ENCODE results near the gene TRABD2A.

The TRABD2A gene

GRCh38 chr2:84807063-84807485 lies 73.8 kb downstream of the TRABD2A start:
- TF ChIP-seq POLR2A (IDR thresholded peaks at IDR 0.05; ENCODE audit: low read depth, low read length) = no peak
- TF ChIP-seq POLR2AphosphoS5 (IDR thresholded peaks at IDR 0.05; ENCODE audit: low read depth, low read length) = no peak
- no peak for TF ChIP-seq TAF1 (IDR thresholded peaks at IDR 0.05; ENCODE audit: low read depth, low read length)
- TF ChIP-seq POU2F2 (IDR thresholded peaks at IDR 0.05; ENCODE audit: low read depth, low read length) = no peak
- no peak for TF ChIP-seq PAX5 (IDR thresholded peaks at IDR 0.05; ENCODE audit: insufficient read depth, low read length, severe bottlenecking)
- TF ChIP-seq SPI1 (IDR thresholded peaks at IDR 0.05; ENCODE audit: low read depth, low read length) = no peak

DNA sequence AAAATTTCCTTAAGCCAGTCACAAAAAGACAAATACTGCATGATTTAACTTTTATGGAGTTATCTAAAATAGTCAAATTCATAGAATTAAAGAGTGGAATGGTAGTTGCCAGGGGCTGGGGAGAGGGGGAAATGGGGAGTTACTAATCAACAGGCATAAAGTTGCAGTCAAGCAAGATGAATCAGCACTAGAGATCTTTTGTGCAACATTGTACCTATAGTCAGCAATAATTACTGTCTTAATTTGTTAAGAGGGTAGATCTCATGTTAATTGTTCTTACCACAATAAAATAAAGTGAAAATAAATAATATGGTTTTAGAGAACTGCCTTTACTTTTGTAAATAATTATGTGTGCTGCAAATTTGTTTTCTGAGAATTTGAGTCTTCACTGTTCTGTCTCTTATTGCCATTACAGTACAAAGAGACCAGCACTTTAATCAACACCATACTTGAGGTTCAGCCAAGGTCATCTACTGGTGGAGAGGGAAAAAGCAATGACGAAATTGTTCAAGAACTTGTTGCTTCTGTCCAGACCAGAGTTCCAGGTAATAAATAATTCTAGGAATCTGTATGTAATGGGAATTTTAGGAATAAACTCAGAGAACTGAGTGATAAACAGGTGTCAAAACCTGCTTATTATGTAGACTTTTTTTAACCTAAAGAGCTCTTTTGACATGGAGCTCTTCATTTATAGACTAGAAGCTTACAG lies 75.5 kb downstream of the TRABD2A start:
- FAIRE-seq = no peak
- TF ChIP-seq PAX5 (IDR thresholded peaks at IDR 0.05; ENCODE audit: insufficient read depth, low read length, severe bottlenecking) = no peak
- TF ChIP-seq SPI1 (IDR thresholded peaks at IDR 0.05; ENCODE audit: low read depth, low read length) = no peak
- no peak for TF ChIP-seq POLR2AphosphoS5 (IDR thresholded peaks at IDR 0.05; ENCODE audit: low read depth, low read length)
- no peak for TF ChIP-seq POLR2A (IDR thresholded peaks at IDR 0.05; ENCODE audit: low read depth, low read length)
- TF ChIP-seq POU2F2 (IDR thresholded peaks at IDR 0.05; ENCODE audit: low read depth, low read length) = no peak
- TF ChIP-seq TAF1 (IDR thresholded peaks at IDR 0.05; ENCODE audit: low read depth, low read length) = no peak
- DNase-seq (ENCODE audit: insufficient read length, low spot score) = no peak

More at GRCh38 chr2:84807063-84807485, 73.8 kb downstream of the TRABD2A start:
- DNase-seq (ENCODE audit: insufficient read length, low spot score) = no peak
- no peak for FAIRE-seq

GRCh38 chr2:84801811-84802210 lies 79.1 kb downstream of the TRABD2A start:
- peak; percentile 26 for FAIRE-seq
- DNase-seq (ENCODE audit: insufficient read length, low spot score) = no peak
- TF ChIP-seq TAF1 (IDR thresholded peaks at IDR 0.05; ENCODE audit: low read depth, low read length) = no peak
- TF ChIP-seq POLR2A (IDR thresholded peaks at IDR 0.05; ENCODE audit: low read depth, low read length) = no peak
- no peak for TF ChIP-seq POU2F2 (IDR thresholded peaks at IDR 0.05; ENCODE audit: low read depth, low read length)
- TF ChIP-seq SPI1 (IDR thresholded peaks at IDR 0.05; ENCODE audit: low read depth, low read length) = no peak
- TF ChIP-seq POLR2AphosphoS5 (IDR thresholded peaks at IDR 0.05; ENCODE audit: low read depth, low read length) = no peak
- no peak for TF ChIP-seq PAX5 (IDR thresholded peaks at IDR 0.05; ENCODE audit: insufficient read depth, low read length, severe bottlenecking)

DNA sequence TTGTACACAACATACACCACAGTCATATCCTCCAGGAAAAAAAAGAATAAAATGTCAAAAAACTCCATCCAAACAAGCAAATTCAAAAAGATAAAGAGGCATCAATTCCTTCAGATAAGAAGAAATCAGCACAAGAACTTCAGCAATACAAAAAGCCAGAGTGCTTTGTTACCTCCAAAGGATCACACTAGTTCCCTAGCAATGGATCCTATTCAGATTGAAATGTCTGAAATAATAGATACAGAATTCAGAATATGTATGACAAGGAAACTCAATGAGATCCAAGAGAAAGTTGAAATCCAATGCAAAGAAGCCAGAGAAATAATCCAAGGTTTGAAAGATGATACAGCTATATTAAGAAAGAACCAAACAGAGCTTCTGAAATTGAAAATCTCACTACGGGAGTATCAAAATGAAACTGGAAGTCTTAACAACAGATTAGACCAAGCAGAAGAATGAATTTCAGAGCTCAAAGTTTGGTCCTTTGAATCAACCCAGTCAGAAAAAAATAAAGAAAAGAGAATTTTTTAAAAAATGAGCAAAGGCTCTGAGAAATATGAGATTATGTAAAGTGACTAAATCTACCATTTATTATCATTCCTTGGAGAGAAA lies 80.6 kb downstream of the TRABD2A start:
- DNase-seq (ENCODE audit: insufficient read length, low spot score) (no peak), FAIRE-seq (no peak)
- TF ChIP-seq TAF1 (IDR thresholded peaks at IDR 0.05; ENCODE audit: low read depth, low read length) = no peak
- no peak for TF ChIP-seq SPI1 (IDR thresholded peaks at IDR 0.05; ENCODE audit: low read depth, low read length)
- no peak for TF ChIP-seq POLR2A (IDR thresholded peaks at IDR 0.05; ENCODE audit: low read depth, low read length)
- TF ChIP-seq POU2F2 (IDR thresholded peaks at IDR 0.05; ENCODE audit: low read depth, low read length) = no peak
- no peak for TF ChIP-seq POLR2AphosphoS5 (IDR thresholded peaks at IDR 0.05; ENCODE audit: low read depth, low read length)
- no peak for TF ChIP-seq PAX5 (IDR thresholded peaks at IDR 0.05; ENCODE audit: insufficient read depth, low read length, severe bottlenecking)

GRCh38 chr2:84799772-84800171 lies 81.1 kb downstream of the TRABD2A start:
- no peak for DNase-seq (ENCODE audit: insufficient read length, low spot score)
- FAIRE-seq = no peak
- TF ChIP-seq POLR2AphosphoS5 (IDR thresholded peaks at IDR 0.05; ENCODE audit: low read depth, low read length) (no peak), SPI1 (IDR thresholded peaks at IDR 0.05; ENCODE audit: low read depth, low read length) (no peak), POU2F2 (IDR thresholded peaks at IDR 0.05; ENCODE audit: low read depth, low read length) (no peak), PAX5 (IDR thresholded peaks at IDR 0.05; ENCODE audit: insufficient read depth, low read length, severe bottlenecking) (no peak), POLR2A (IDR thresholded peaks at IDR 0.05; ENCODE audit: low read depth, low read length) (no peak), TAF1 (IDR thresholded peaks at IDR 0.05; ENCODE audit: low read depth, low read length) (no peak)

DNA sequence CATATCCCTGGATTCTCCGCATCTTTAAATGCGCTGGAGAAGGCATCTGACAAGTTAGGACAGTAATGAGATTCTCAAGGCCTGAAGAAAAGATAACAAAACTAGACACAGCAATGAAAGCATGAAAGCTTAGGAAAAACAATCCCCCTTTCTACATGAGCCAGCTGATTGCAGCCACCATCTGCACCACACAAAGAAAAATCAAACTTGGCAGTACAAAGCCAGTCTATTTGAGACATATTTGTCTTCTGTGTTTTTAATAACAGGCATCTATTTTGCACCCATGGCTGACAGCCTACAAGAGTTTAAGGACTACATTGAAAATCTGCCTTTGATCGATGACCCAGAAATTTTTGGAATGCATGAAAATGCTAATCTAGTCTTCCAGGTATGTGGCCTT lies 83.6 kb downstream of the TRABD2A start:
- TF ChIP-seq POLR2AphosphoS5 (IDR thresholded peaks at IDR 0.05; ENCODE audit: low read depth, low read length) (no peak), PAX5 (IDR thresholded peaks at IDR 0.05; ENCODE audit: insufficient read depth, low read length, severe bottlenecking) (no peak), SPI1 (IDR thresholded peaks at IDR 0.05; ENCODE audit: low read depth, low read length) (no peak), POLR2A (IDR thresholded peaks at IDR 0.05; ENCODE audit: low read depth, low read length) (no peak), POU2F2 (IDR thresholded peaks at IDR 0.05; ENCODE audit: low read depth, low read length) (no peak), TAF1 (IDR thresholded peaks at IDR 0.05; ENCODE audit: low read depth, low read length) (no peak)
- FAIRE-seq = no peak
- no peak for DNase-seq (ENCODE audit: insufficient read length, low spot score)

DNA sequence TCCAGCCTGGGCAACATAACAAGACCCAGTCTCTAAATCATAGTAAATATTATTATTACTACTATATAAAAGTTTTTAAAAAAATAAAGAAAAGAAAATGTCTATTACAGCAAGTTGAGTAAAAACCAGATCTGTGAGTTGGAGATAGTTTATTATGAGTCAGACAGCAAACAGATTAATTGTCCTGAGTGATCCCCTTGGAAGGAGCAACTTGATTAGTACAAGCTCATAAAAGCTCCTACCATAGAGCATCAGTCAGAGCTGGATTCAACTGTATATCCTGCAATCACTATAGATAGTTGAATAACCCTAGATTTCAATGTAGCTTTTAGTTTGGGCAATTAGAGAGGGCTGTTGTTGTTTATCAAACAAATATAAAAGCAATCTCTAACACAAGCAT lies 84.1 kb downstream of the TRABD2A start:
- DNase-seq (ENCODE audit: insufficient read length, low spot score) = no peak
- TF ChIP-seq POLR2A (IDR thresholded peaks at IDR 0.05; ENCODE audit: low read depth, low read length) (no peak), POLR2AphosphoS5 (IDR thresholded peaks at IDR 0.05; ENCODE audit: low read depth, low read length) (no peak), PAX5 (IDR thresholded peaks at IDR 0.05; ENCODE audit: insufficient read depth, low read length, severe bottlenecking) (no peak), SPI1 (IDR thresholded peaks at IDR 0.05; ENCODE audit: low read depth, low read length) (no peak), POU2F2 (IDR thresholded peaks at IDR 0.05; ENCODE audit: low read depth, low read length) (no peak), TAF1 (IDR thresholded peaks at IDR 0.05; ENCODE audit: low read depth, low read length) (no peak)
- no peak for FAIRE-seq

DNA sequence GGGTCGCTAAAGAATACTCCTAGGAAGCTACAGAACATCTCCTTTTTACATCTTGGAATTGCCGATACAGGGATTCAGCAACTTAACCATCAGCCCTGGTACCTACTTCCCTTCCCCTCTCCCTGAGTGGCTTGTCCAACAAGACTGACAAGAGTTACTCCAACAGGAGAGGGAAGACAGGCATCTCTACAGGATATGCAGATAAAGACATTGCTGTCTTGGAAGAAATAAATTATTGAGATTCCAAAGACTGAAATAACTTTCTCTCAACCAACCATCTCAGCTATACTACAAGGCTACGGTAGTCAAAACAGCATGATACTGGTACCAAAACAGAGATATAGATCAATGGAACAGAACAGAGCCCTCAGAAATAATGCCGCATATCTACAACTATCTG lies 87.2 kb downstream of the TRABD2A start:
- TF ChIP-seq POLR2AphosphoS5 (IDR thresholded peaks at IDR 0.05; ENCODE audit: low read depth, low read length) (no peak), POLR2A (IDR thresholded peaks at IDR 0.05; ENCODE audit: low read depth, low read length) (no peak), POU2F2 (IDR thresholded peaks at IDR 0.05; ENCODE audit: low read depth, low read length) (no peak), TAF1 (IDR thresholded peaks at IDR 0.05; ENCODE audit: low read depth, low read length) (no peak), SPI1 (IDR thresholded peaks at IDR 0.05; ENCODE audit: low read depth, low read length) (no peak), PAX5 (IDR thresholded peaks at IDR 0.05; ENCODE audit: insufficient read depth, low read length, severe bottlenecking) (no peak)
- DNase-seq (ENCODE audit: insufficient read length, low spot score) (no peak), FAIRE-seq (no peak)

DNA sequence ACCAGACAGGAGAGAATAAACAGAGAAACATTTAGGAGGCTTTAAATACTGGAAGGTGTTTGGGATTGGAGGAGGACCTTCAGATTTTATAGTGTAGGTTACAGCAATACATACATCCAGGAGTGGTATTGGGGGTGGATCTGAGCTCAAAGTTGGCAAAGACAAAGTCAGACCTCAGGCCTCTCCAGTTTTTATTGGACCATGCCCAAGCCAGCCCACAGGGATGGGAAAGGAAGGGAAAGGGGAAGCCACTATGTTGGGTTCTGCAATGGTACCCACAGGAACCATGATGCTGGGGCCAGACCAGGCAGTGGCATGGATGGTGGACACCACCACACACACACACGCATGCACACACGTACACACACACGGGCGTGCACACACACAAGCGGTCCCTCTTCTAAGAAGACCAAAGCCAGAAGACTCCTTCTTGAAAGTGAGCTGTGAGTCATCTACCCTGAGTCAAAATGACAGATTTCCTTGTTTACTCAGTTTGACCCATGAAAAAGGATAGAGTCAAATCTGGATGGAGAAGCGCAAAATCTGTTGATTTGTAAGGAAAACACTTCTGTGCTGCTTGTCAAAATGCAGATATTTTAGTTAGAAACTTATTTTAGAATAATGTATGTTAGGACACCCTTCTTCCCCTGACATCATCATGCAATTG lies 87.9 kb downstream of the TRABD2A start:
- DNase-seq (ENCODE audit: insufficient read length, low spot score) = no peak
- TF ChIP-seq POLR2AphosphoS5 (IDR thresholded peaks at IDR 0.05; ENCODE audit: low read depth, low read length) = no peak
- no peak for TF ChIP-seq PAX5 (IDR thresholded peaks at IDR 0.05; ENCODE audit: insufficient read depth, low read length, severe bottlenecking)
- no peak for TF ChIP-seq POLR2A (IDR thresholded peaks at IDR 0.05; ENCODE audit: low read depth, low read length)
- TF ChIP-seq TAF1 (IDR thresholded peaks at IDR 0.05; ENCODE audit: low read depth, low read length) = no peak
- no peak for TF ChIP-seq POU2F2 (IDR thresholded peaks at IDR 0.05; ENCODE audit: low read depth, low read length)
- TF ChIP-seq SPI1 (IDR thresholded peaks at IDR 0.05; ENCODE audit: low read depth, low read length) = no peak
- FAIRE-seq = no peak

All from GM12891 (cell line).